Heart right ventricle (tissue), 16 donors: Measurements from ENCODE around the gene BORCS6. TPM values are rescaled to one million over a fixed set of nuclear protein-coding genes. Genes with fewer than 3 reads are reported as not detected.

Experiments
- ATAC-seq, 8 donors: fragments of 200-7000 bp; cut with Tn5 transposase; one replicate each; pipeline ENCODE4 v1.9.1; 2020; ENCODE audit warnings: mild to moderate bottlenecking in 8 of 8, moderate library complexity in 8 of 8, moderate number of reproducible peaks in 1 of 8
- DNase-seq, 2 donors: peaks; one replicate each; pipeline ENCODE4 v3.0.0-alpha.2; 2020
- H3K27ac ChIP-seq, 10 donors: fragments of 200-600 bp; sonication (generic) in 2 of 10; one replicate each; pipeline versions ENCODE4 v1.5.0 to v1.8.0; 2020 to 2022; ENCODE audit warnings: mild to moderate bottlenecking in 3 of 10
- H3K27me3 ChIP-seq, 7 donors: fragments of 200-600 bp; one replicate each; pipeline ENCODE4 v1.8.0; 2021 to 2022; ENCODE audit warnings: mild to moderate bottlenecking in 2 of 7
- H3K36me3 ChIP-seq, 9 donors: fragments of 200-600 bp; sonication (generic) in 1 of 9; one replicate each; pipeline versions ENCODE4 v1.5.0 to v1.8.0; 2020 to 2022; ENCODE audit warnings: mild to moderate bottlenecking in 2 of 9
- H3K4me1 ChIP-seq, 9 donors: fragments of 200-600 bp; sonication (generic) in 1 of 9; one replicate each; pipeline versions ENCODE4 v1.5.0 to v1.8.0; 2020 to 2022; ENCODE audit warnings: mild to moderate bottlenecking in 4 of 9
- H3K4me3 ChIP-seq, 10 donors: fragments of 200-600 bp; sonication (generic) in 2 of 10; one replicate each; pipeline versions ENCODE4 v1.5.0 to v1.8.0; 2020 to 2022; ENCODE audit warnings: mild to moderate bottlenecking in 7 of 10, moderate library complexity in 2 of 10
- H3K9me3 ChIP-seq, 11 donors: fragments of 200-600 bp in 10 of 11; sonication (generic) in 2 of 11; one replicate each; pipeline versions ENCODE4 v1.5.0 to v1.8.0; 2013 to 2022; ENCODE audit warnings: mild to moderate bottlenecking in 2 of 11, control low read depth in 1 of 11, moderate library complexity in 1 of 11
- WGBS, 2 donors: extraction: QIAGEN DNeasy Blood & Tissue Kit; methylation state at CpG; one replicate each; pipeline ENCODE4 v1.1.7; 2013; ENCODE audit warnings: inconsistent platforms in 1 of 2; 5-methylcytosine and 5-hydroxymethylcytosine counted together
- intact Hi-C, 10 donors: fragments of 100-400 bp; cut with DNase I; formaldehyde crosslinking; loops; one replicate each; pipeline versions ENCODE4 v1.11.1 to v1.14.2; 2022
- polyA plus RNA-seq, 2 donors: library from polyadenylated mRNA; stranded (reverse); fragments of 200-250 nt; gene quantifications; one replicate each; pipeline ENCODE4 v1.2.3, GENCODE V29; 2013
- total RNA-seq, 10 donors: library from RNA; stranded (reverse); fragmentation: NEBNext Ultra II Directional in 3 of 10; extraction: Animal tissue kit (Norgen Biotek cat#: 25700) in 3 of 10; gene quantifications; one replicate each; pipeline versions ENCODE4 v1.2.1 to v1.2.4, GENCODE V29; 2021 to 2023
- TF ChIP-seq, protein P1 (sequence below), 9 donors: fragments of 200-600 bp; sonication (generic) in 2 of 9; IDR thresholded peaks; one replicate each; pipeline versions ENCODE4 v1.5.0 to v1.8.0; 2021 to 2022; ENCODE audit warnings: antibody characterized with exemption in 9 of 9, mild to moderate bottlenecking in 5 of 9, moderate library complexity in 1 of 9
- donor health status: Arrhythmogenic right ventricular cardiomyopathy.
- donor health status: ischemic (EF 13 %, LVEDD 7.1; RV severe dilation, severe dysfunction).
- donor health status: healthy with polysubstance abuse.
- donor health status: DM: no; HTN: yes; CAD: no.
- donor health status: DM: no; HTN: no; CAD: no.
- donor health status: ischemic (EF 25% LVEDD 6.9; RV normal size, moderate dysfunction).
- donor health status: ischemic (EF 25% LVEDD 5.7; RV mildly dilated, moderate dysfunction).
- donor health status: healthy.
- donor health status: DM: yes; HTN: yes; CAD: no.
- donor health status: Ischemic cardiomyopathy.
- donor health status: ischemic (EF 35%, LVEDD 5.7; RV mildly dilated, moderate dysfunction).
- donor health status: nonischemic (EF 11% LVEDD 7.7; RV severe dilation, severe dysfunction).
- donor health status: DM: yes; HTN: yes; CAD: no.
- donor health status: PGD.
- donor health status: ischemic (EF 29% LVEDD 5.4; RV normal size, mild dysfunction).
- donor health status: nonischemic (EF 23%, LVEDD 6.1; RV moderate dilation, normal function).

BORCS6 gene
- total and polyA plus RNA-seq, 12 donors, result 4.2 to 13.8 (median 7.7) TPM

DNA sequence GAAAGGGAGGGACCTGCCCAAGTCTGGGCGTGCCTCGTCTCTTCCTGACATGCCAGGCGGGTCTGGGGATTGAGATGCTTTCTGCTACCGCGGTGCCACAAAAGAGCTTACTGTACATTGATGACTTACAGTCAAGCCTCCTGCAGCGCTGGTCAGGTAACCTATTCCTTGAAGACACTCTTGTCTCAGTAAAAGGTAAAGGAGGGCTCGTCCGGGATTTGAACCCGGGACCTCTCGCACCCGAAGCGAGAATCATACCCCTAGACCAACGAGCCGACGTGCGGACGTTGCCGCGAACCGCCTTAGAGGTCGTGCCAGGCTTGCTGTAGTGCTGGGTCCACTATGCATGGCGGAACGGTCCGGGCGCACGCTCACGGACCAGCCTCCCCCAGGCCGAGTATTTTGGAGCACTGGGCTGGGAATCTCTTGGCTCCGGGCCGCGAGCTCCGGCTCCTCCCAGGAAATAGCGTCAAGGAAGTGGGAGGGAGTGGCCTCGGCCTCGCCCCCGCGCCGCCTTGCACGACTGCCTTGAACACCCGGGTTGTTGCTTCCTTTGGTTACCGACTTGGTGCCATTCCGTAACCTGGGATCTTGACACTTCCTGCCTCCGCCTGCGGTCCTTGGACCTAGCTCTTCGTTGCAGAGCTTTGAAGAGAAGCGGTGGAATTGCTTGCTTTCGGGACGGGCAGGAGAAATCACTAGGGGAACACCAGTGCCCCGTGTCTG is 32.8 kb upstream of the BORCS6 start:
- intact Hi-C loops, result loop anchor here in 8 of 10 donors (1.0 to 10.0 kb wide), 15 partner anchors 24 to 152 kb away; partner anchors contain the start of genes CTC1 (in 3 of the 8), PFAS (in 3 of the 8), SLC25A35 (in 2 of the 8) and ALOXE3 (in 1 of the 8)
- WGBS, 2 donors, result 0% methylated on average over 49 of the region's 49 CpGs
- ATAC-seq, result peak; percentile 72 to 85 (median 79)
- H3K4me3 ChIP-seq, result peak overlapping the region; percentile 45 to 92 (median 66)
- H3K27me3 ChIP-seq, result no peaks in the 10 kb centered on the region
- peaks cover 0 to 7% (median 3%) of the 10 kb centered on the region in 9 donors for H3K36me3 ChIP-seq
- H3K4me1 ChIP-seq, result peaks cover 7 to 68% (median 18%) of the 10 kb centered on the region in 9 donors
- peak overlapping the region; percentile 94 to 99 (median 97) for H3K27ac ChIP-seq
- H3K9me3 ChIP-seq, result no peaks in the 10 kb centered on the region
- DNase-seq, result peak; percentile 95
- TF ChIP-seq, protein P1, sequence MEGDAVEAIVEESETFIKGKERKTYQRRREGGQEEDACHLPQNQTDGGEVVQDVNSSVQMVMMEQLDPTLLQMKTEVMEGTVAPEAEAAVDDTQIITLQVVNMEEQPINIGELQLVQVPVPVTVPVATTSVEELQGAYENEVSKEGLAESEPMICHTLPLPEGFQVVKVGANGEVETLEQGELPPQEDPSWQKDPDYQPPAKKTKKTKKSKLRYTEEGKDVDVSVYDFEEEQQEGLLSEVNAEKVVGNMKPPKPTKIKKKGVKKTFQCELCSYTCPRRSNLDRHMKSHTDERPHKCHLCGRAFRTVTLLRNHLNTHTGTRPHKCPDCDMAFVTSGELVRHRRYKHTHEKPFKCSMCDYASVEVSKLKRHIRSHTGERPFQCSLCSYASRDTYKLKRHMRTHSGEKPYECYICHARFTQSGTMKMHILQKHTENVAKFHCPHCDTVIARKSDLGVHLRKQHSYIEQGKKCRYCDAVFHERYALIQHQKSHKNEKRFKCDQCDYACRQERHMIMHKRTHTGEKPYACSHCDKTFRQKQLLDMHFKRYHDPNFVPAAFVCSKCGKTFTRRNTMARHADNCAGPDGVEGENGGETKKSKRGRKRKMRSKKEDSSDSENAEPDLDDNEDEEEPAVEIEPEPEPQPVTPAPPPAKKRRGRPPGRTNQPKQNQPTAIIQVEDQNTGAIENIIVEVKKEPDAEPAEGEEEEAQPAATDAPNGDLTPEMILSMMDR (IDR thresholded peaks at IDR 0.05), result no peak

DNA sequence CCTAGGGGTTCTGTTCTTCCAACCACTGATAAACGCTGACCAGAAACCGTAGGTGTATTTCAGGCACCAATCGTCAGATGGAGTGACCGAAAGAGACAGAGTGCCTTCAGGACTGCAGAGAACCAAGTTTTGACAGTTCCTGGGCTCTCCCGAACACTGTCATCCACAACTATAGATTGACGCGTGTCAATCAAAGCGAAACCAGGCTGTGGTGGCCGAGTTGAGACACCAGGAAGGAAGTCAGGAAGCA is 32.3 kb upstream of the BORCS6 start:
- ATAC-seq (peak in 1 of 8 donors; percentile 2), DNase-seq (no peak)
- Histone ChIP-seq H3K27me3 (no peaks in the 10 kb centered on the region), H3K9me3 (no peaks in the 10 kb centered on the region), H3K36me3 (peaks cover 0 to 3% (median 0%) of the 10 kb centered on the region in 9 donors), H3K4me3 (peak overlapping the region; percentile 45 to 92 (median 66)), H3K4me1 (peaks cover 7 to 64% (median 16%) of the 10 kb centered on the region in 9 donors), H3K27ac (peak overlapping the region; percentile 94 to 99 (median 97))
- intact Hi-C loops, result loop anchor here in 8 of 10 donors (1.0 to 10.0 kb wide), 14 partner anchors 24 to 152 kb away; partner anchors contain the start of genes CTC1 (in 3 of the 8), PFAS (in 2 of the 8), SLC25A35 (in 2 of the 8) and ALOXE3 (in 1 of the 8)
- TF ChIP-seq, protein P1 (IDR thresholded peaks at IDR 0.05), result peak in 1 of 9 donors; percentile 4
- WGBS, 2 donors, result 0% methylated on average over 9 of the region's 9 CpGs

DNA sequence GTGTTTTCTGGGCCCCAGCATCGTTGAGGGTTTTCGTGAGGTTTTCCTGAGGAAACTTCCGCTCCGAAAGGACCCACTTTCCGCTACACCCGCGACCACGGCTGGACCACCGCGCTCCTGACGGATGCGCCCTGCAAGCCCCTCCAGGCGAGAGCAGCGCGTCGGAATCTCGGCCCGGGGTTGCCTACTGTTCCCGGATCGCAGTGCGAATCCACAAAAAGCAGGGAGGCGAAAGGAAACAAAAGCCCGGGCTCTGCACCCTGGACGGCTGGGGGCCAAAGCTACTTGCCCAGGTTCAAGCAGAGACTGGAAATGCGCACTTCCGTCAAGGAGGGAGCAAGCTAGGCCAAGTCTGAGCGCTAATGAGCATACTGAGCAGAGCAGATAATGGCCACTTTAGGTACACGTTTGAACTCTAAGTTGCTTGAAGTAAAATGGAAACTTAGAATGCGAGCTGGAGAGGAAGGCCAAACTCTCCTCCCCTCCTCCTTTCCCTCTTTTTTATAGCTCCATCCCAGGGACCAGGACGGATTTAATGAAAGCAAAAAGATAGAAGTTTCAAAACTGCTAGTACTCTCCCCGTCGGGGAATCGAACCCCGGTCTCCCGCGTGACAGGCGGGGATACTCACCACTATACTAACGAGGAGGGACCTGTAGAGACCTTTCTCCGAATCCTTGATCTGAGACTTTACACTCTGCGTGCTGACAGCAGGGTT is 31.8 kb upstream of the BORCS6 start:
- Histone ChIP-seq H3K9me3 (no peaks in the 10 kb centered on the region), H3K4me1 (peaks cover 7 to 59% (median 14%) of the 10 kb centered on the region in 9 donors), H3K36me3 (no peaks in the 10 kb centered on the region), H3K27ac (peak overlapping the region; percentile 94 to 99 (median 97)), H3K27me3 (no peaks in the 10 kb centered on the region), H3K4me3 (peak overlapping the region; percentile 45 to 92 (median 66))
- TF ChIP-seq, protein P1 (IDR thresholded peaks at IDR 0.05), result peak in 1 of 9 donors; percentile 12
- DNase-seq (peak; percentile 85 to 92), ATAC-seq (peak; percentile 66 to 85 (median 80))
- intact Hi-C loops, result loop anchor here in 8 of 10 donors (1.0 to 10.0 kb wide), 15 partner anchors 25 to 153 kb away; partner anchors contain the start of genes CTC1 (in 3 of the 8), SLC25A35 (in 3 of the 8), ALOXE3 (in 2 of the 8) and PFAS (in 2 of the 8)
- 0% methylated on average over 40 of the region's 40 CpGs for WGBS, 2 donors
